HepG2 (cell line): ENCODE measurements around the gene ARFGAP2. TPM values are rescaled to one million over a fixed set of nuclear protein-coding genes. Genes with fewer than 3 reads are reported as not detected.

ENCODE experiments used
- ARID2 ChIP-seq: sonication (generic); formaldehyde crosslinking; IDR thresholded peaks from 2 replicates; pipeline ENCODE4 v1.8.1; 2022; ENCODE audit warnings: mild to moderate bottlenecking, missing genetic modification reagents, borderline replicate concordance
- ATF4 ChIP-seq, 2 experiments: fragments of 450-650 bp in 1 of 2; sonication (generic) in 1 of 2; formaldehyde crosslinking; IDR thresholded peaks; 2 replicates each; pipeline versions ENCODE4 v1.5.0 to v1.8.0; 2020 to 2022; ENCODE audit warnings: mild to moderate bottlenecking in 1 of 2, missing genetic modification reagents in 1 of 2
- HBP1 ChIP-seq: IDR thresholded peaks from 2 replicates; pipeline ENCODE4 v1.6.1; 2016; ENCODE audit warnings: low read depth, control low read depth
- HMGXB3 ChIP-seq: sonication (generic); formaldehyde crosslinking; IDR thresholded peaks from 2 replicates; pipeline ENCODE4 v1.4.0; 2020; ENCODE audit warnings: missing genetic modification reagents, borderline replicate concordance
- IKZF5 ChIP-seq: IDR thresholded peaks from 2 replicates; pipeline ENCODE4 v1.6.1; 2018; ENCODE audit warnings: missing genetic modification reagents, mild to moderate bottlenecking, missing compliant biosample characterization
- MYC ChIP-seq: sonication (generic); formaldehyde crosslinking; IDR thresholded peaks from 2 replicates; pipeline ENCODE4 v1.9.0; 2021; ENCODE audit warnings: missing genetic modification reagents, borderline replicate concordance
- NONO ChIP-seq, 2 experiments: fragments of 450-650 bp in 1 of 2; sonication (generic) in 1 of 2; formaldehyde crosslinking in 1 of 2; IDR thresholded peaks in 1 of 2; conservative IDR thresholded peaks in 1 of 2; 2 replicates each; pipeline versions ENCODE4 v1.6.1 to v1.8.0; 2017 to 2022; ENCODE audit warnings: mild to moderate bottlenecking in 1 of 2, missing genetic modification reagents in 1 of 2, moderate library complexity in 1 of 2
- SRF ChIP-seq: IDR thresholded peaks from 2 replicates; pipeline ENCODE4 v1.6.1; 2011; ENCODE audit warnings: mild to moderate bottlenecking, low read depth, low read length, moderate library complexity
- TERF1 ChIP-seq: sonication (generic); formaldehyde crosslinking; IDR thresholded peaks from 2 replicates; pipeline ENCODE4 v1.8.0; 2022; ENCODE audit warnings: mild to moderate bottlenecking, missing genetic modification reagents, moderate library complexity
- ZBTB49 ChIP-seq: sonication (generic); formaldehyde crosslinking; IDR thresholded peaks from 2 replicates; pipeline ENCODE4 v1.4.0; 2020; ENCODE audit warnings: missing genetic modification reagents, borderline replicate concordance
- ZNF605 ChIP-seq: sonication (generic); formaldehyde crosslinking; IDR thresholded peaks from 2 replicates; pipeline ENCODE4 v1.8.0; 2022; ENCODE audit warnings: mild to moderate bottlenecking, missing genetic modification reagents
- ZNF747 ChIP-seq: sonication (generic); formaldehyde crosslinking; IDR thresholded peaks from 2 replicates; pipeline ENCODE4 v1.8.1; 2023; ENCODE audit warnings: missing genetic modification reagents, mild to moderate bottlenecking, borderline replicate concordance
- polyA plus RNA-seq, 8 experiments: library from polyadenylated mRNA; depleted of rRNA in 3 of 8; stranded (reverse) in 7 of 8; unstranded in 1 of 8; fragments of >200 nt; fragmentation: Illumina TruSeq in 4 of 8; extraction: Trizol in 4 of 8; gene quantifications; 2 replicates each; pipeline versions ENCODE4 v1.2.1 to v1.2.3, GENCODE V29; 2011 to 2016; ENCODE audit warnings: low read depth in 4 of 8, missing spikeins in 1 of 8, mixed read lengths in 1 of 8; ENCODE audit not compliant: insufficient read depth in 1 of 8
- total RNA-seq, 5 experiments: library from RNA; depleted of rRNA; stranded (reverse); fragments of >200 nt; fragmentation: Illumina TruSeq; extraction: Trizol; gene quantifications; 2 replicates each; pipeline ENCODE4 v1.2.3, GENCODE V29; 2016; ENCODE audit warnings: low read depth in 1 of 5

The ARFGAP2 gene
- total and polyA plus RNA-seq, 2 of the 13 experiments (the other 11 are each of a cell fraction or from before 2014, with no cell fraction given): 32.3 to 75.3 TPM

GRCh38 chr11:47176328-47177228 lies at the start of gene ARFGAP2 (continued):
- TF ChIP-seq IKZF5 (CRISPR knock-in tag) (0 out of 2 replicates have a peak, but pooled peaks have one; percentile 54), ZBTB49 (CRISPR knock-in tag) (no peak), ATF4 (CRISPR knock-in tag; IDR thresholded peaks at IDR 0.05) (no peak), HMGXB3 (CRISPR knock-in tag) (no peak), ZNF747 (CRISPR knock-in tag) (peak; percentile 81), MYC (CRISPR knock-in tag) (peak; percentile 31; the same call in 1 of the 2 replicates), HBP1 (0 out of 2 replicates have a peak, but pooled peaks have one; percentile 66), NONO (IDR thresholded peaks at IDR 0.05) (no peak), NONO (CRISPR knock-in tag; conservative IDR thresholded peaks at IDR 0.05) (peak; percentile 40; the same call in 1 of the 2 replicates), SRF (no peak), ARID2 (CRISPR knock-in tag) (no peak), TERF1 (CRISPR knock-in tag) (no peak), ZNF605 (no peak; the same call in 1 of the 2 replicates)
